HG03139 (cell line): ENCODE measurements around the gene ZNF670.
A peak's percentile ranks its signal among the peaks of the same experiment; 100 is the strongest.
"Not testable (repeated sequence)": the region's sequence is repeated elsewhere in the genome, so short reads cannot be mapped to it uniquely, and the experiment has no call there.

Experiments used
- ATAC-seq: cut with Tn5 transposase; IDR thresholded peaks from one replicate; pipeline ENCODE4 v1.9.1; 2021; ENCODE audit not compliant: unreplicated experiment

Gene ZNF670

GRCh38 chr1:247078258-247079140 is at the start of gene ZNF670:
Gene ZNF670 (minus strand): TSS chr1:247078811. CDS start chr1:247078596, 215 bp downstream.
- ATAC-seq = peak; percentile 99

GRCh38 chr1:247127519-247128282 is 49.1 kb upstream of the ZNF670 start:
- ATAC-seq = not testable (repeated sequence)

- ATAC-seq = peak; percentile 53
Observed at GRCh38 chr1:247126601-247127000, 48.0 kb upstream of the ZNF670 start.

GRCh38 chr1:247126166-247126565 is 47.6 kb upstream of the ZNF670 start:
- peak; percentile 97 for ATAC-seq

GRCh38 chr1:247121382-247121781 is 42.8 kb upstream of the ZNF670 start:
- no peak for ATAC-seq

- not testable (repeated sequence) for ATAC-seq
Observed at GRCh38 chr1:247120408-247120668, 41.7 kb upstream of the ZNF670 start.

GRCh38 chr1:247119600-247120407 is 41.2 kb upstream of the ZNF670 start:
- no peak for ATAC-seq

- no peak for ATAC-seq
Observed at GRCh38 chr1:247118946-247119446, 40.4 kb upstream of the ZNF670 start.

- ATAC-seq = no peak
Observed at GRCh38 chr1:247115545-247115944, 36.9 kb upstream of the ZNF670 start.

- no peak for ATAC-seq
Observed at GRCh38 chr1:247115141-247115510, 36.5 kb upstream of the ZNF670 start.

GRCh38 chr1:247114351-247115140 is 35.9 kb upstream of the ZNF670 start:
- ATAC-seq = no peak

GRCh38 chr1:247113733-247114271 is 35.2 kb upstream of the ZNF670 start:
- no peak for ATAC-seq

- no peak for ATAC-seq
Observed at GRCh38 chr1:247113094-247113497, 34.5 kb upstream of the ZNF670 start.

GRCh38 chr1:247112479-247112781 is 33.8 kb upstream of the ZNF670 start:
- ATAC-seq = no peak

GRCh38 chr1:247111700-247112478 is 33.3 kb upstream of the ZNF670 start:
- ATAC-seq = no peak

- ATAC-seq = no peak
Observed at GRCh38 chr1:247111259-247111699, 32.7 kb upstream of the ZNF670 start.

- no peak for ATAC-seq
Observed at GRCh38 chr1:247110627-247111258, 32.1 kb upstream of the ZNF670 start.

- no peak for ATAC-seq
Observed at GRCh38 chr1:247107694-247108093, 29.1 kb upstream of the ZNF670 start.

GRCh38 chr1:247105966-247106365 is 27.4 kb upstream of the ZNF670 start:
- no peak for ATAC-seq
